ENCODE results near the gene MVB12B.

The MVB12B gene

GRCh38 chr9:126457890-126458289 lies 131.3 kb downstream of the MVB12B start:
- ATAC-seq (ENCODE audit: low read depth), result no peak

GRCh38 chr9:126459126-126459525 lies 132.5 kb downstream of the MVB12B start:
- TF ChIP-seq CTCF (IDR thresholded peaks at IDR 0.05; ENCODE audit: poor library complexity, severe bottlenecking), result no peak
- H3K27me3 ChIP-seq (ENCODE audit: insufficient read depth, poor library complexity, severe bottlenecking), result no peaks in the 10 kb centered on the region
- no peaks in the 10 kb centered on the region for H3K36me3 ChIP-seq (ENCODE audit: low read depth)
- H3K4me1 ChIP-seq (ENCODE audit: insufficient read depth, poor library complexity, severe bottlenecking), result no peaks in the 10 kb centered on the region
- no peaks in the 10 kb centered on the region for H3K9me3 ChIP-seq (ENCODE audit: severe bottlenecking)
- no peak for DNase-seq (ENCODE audit: low spot score)
- no peak overlapping the region for H3K27ac ChIP-seq (ENCODE audit: poor library complexity, severe bottlenecking)
- no peak overlapping the region for H3K4me3 ChIP-seq (ENCODE audit: severe bottlenecking)
- ATAC-seq (ENCODE audit: low read depth), result no peak

More at GRCh38 chr9:126457890-126458289, 131.3 kb downstream of the MVB12B start:
- no peaks in the 10 kb centered on the region for H3K9me3 ChIP-seq (ENCODE audit: severe bottlenecking)
- DNase-seq (ENCODE audit: low spot score), result no peak
- no peaks in the 10 kb centered on the region for H3K4me1 ChIP-seq (ENCODE audit: insufficient read depth, poor library complexity, severe bottlenecking)
- H3K27me3 ChIP-seq (ENCODE audit: insufficient read depth, poor library complexity, severe bottlenecking), result no peaks in the 10 kb centered on the region
- no peaks in the 10 kb centered on the region for H3K36me3 ChIP-seq (ENCODE audit: low read depth)
- no peak overlapping the region for H3K4me3 ChIP-seq (ENCODE audit: severe bottlenecking)
- TF ChIP-seq CTCF (IDR thresholded peaks at IDR 0.05; ENCODE audit: poor library complexity, severe bottlenecking), result no peak
- H3K27ac ChIP-seq (ENCODE audit: poor library complexity, severe bottlenecking), result no peak overlapping the region

GRCh38 chr9:126459546-126459945 lies 132.9 kb downstream of the MVB12B start:
- no peak for TF ChIP-seq CTCF (IDR thresholded peaks at IDR 0.05; ENCODE audit: poor library complexity, severe bottlenecking)
- Histone ChIP-seq H3K4me1 (ENCODE audit: insufficient read depth, poor library complexity, severe bottlenecking) (no peaks in the 10 kb centered on the region), H3K9me3 (ENCODE audit: severe bottlenecking) (no peaks in the 10 kb centered on the region), H3K36me3 (ENCODE audit: low read depth) (no peaks in the 10 kb centered on the region), H3K27me3 (ENCODE audit: insufficient read depth, poor library complexity, severe bottlenecking) (no peaks in the 10 kb centered on the region), H3K4me3 (ENCODE audit: severe bottlenecking) (no peak overlapping the region), H3K27ac (ENCODE audit: poor library complexity, severe bottlenecking) (no peak overlapping the region)
- no peak for DNase-seq (ENCODE audit: low spot score)
- no peak for ATAC-seq (ENCODE audit: low read depth)

- H3K27ac ChIP-seq (ENCODE audit: poor library complexity, severe bottlenecking), result no peak overlapping the region
- no peak for DNase-seq (ENCODE audit: low spot score)
- no peaks in the 10 kb centered on the region for H3K4me1 ChIP-seq (ENCODE audit: insufficient read depth, poor library complexity, severe bottlenecking)
- H3K36me3 ChIP-seq (ENCODE audit: low read depth), result no peaks in the 10 kb centered on the region
- no peak for ATAC-seq (ENCODE audit: low read depth)
- no peaks in the 10 kb centered on the region for H3K27me3 ChIP-seq (ENCODE audit: insufficient read depth, poor library complexity, severe bottlenecking)
- H3K9me3 ChIP-seq (ENCODE audit: severe bottlenecking), result no peaks in the 10 kb centered on the region
- H3K4me3 ChIP-seq (ENCODE audit: severe bottlenecking), result no peak overlapping the region
- TF ChIP-seq CTCF (IDR thresholded peaks at IDR 0.05; ENCODE audit: poor library complexity, severe bottlenecking), result no peak
Observed at GRCh38 chr9:126459965-126460843, 133.6 kb downstream of the MVB12B start.

GRCh38 chr9:126461029-126461428 lies 134.4 kb downstream of the MVB12B start:
- no peak overlapping the region for H3K27ac ChIP-seq (ENCODE audit: poor library complexity, severe bottlenecking)
- H3K9me3 ChIP-seq (ENCODE audit: severe bottlenecking), result no peaks in the 10 kb centered on the region
- no peak overlapping the region for H3K4me3 ChIP-seq (ENCODE audit: severe bottlenecking)
- no peak for TF ChIP-seq CTCF (IDR thresholded peaks at IDR 0.05; ENCODE audit: poor library complexity, severe bottlenecking)
- no peaks in the 10 kb centered on the region for H3K27me3 ChIP-seq (ENCODE audit: insufficient read depth, poor library complexity, severe bottlenecking)
- no peak for ATAC-seq (ENCODE audit: low read depth)
- no peaks in the 10 kb centered on the region for H3K36me3 ChIP-seq (ENCODE audit: low read depth)
- DNase-seq (ENCODE audit: low spot score), result no peak
- H3K4me1 ChIP-seq (ENCODE audit: insufficient read depth, poor library complexity, severe bottlenecking), result no peaks in the 10 kb centered on the region

All from RWPE2 (cell line).